Measurements from ENCODE around the gene UST. TPM values are rescaled to one million over a fixed set of nuclear protein-coding genes. Genes with fewer than 3 reads are reported as not detected.

The UST gene
- total RNA-seq, 1 experiment from 2014 or later, result 32.1 TPM

DNA sequence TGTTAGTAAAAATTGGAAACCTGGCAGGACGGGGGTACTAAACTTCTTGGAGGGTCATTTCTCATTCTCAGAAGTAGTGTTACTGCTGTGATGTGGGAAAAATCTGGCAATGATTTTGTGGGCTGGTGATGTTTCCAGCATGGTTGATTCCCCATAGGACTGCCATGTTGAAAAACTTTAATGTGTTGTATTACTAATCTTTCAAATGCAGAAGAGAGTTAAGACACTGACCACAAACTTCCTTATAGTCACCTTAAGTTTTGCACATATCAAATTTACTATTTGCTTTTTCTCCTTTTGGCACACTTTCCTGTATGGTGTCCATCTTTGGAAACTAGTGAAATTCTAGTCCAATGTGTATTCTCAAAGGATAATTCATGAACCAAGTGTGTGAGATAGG lies 334.5 kb downstream of the UST start:
- no peak for DNase-seq (ENCODE audit: low spot score)
- Mint-ChIP-seq H3K4me1 (peaks cover 22% of the 10 kb centered on the region), H3K9me3 (no peaks in the 10 kb centered on the region), H3K27me3 (ENCODE audit: low read depth) (no peaks in the 10 kb centered on the region), H3K36me3 (peaks cover 17% of the 10 kb centered on the region), H3K27ac (no peak overlapping the region), H3K4me3 (no peak overlapping the region)
- TF ChIP-seq USF2 (CRISPR knock-in tag; IDR thresholded peaks at IDR 0.05), result no peak
- TF ChIP-seq, protein P1, sequence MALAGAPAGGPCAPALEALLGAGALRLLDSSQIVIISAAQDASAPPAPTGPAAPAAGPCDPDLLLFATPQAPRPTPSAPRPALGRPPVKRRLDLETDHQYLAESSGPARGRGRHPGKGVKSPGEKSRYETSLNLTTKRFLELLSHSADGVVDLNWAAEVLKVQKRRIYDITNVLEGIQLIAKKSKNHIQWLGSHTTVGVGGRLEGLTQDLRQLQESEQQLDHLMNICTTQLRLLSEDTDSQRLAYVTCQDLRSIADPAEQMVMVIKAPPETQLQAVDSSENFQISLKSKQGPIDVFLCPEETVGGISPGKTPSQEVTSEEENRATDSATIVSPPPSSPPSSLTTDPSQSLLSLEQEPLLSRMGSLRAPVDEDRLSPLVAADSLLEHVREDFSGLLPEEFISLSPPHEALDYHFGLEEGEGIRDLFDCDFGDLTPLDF (CRISPR knock-in tag; IDR thresholded peaks at IDR 0.05), result no peak
- no peak for TF ChIP-seq FOXJ3 (CRISPR knock-in tag; IDR thresholded peaks at IDR 0.05; ENCODE audit: borderline replicate concordance)
- no peak for TF ChIP-seq E2F4 (CRISPR knock-in tag; IDR thresholded peaks at IDR 0.05; ENCODE audit: borderline replicate concordance, low read depth)
- TF ChIP-seq, protein P2, sequence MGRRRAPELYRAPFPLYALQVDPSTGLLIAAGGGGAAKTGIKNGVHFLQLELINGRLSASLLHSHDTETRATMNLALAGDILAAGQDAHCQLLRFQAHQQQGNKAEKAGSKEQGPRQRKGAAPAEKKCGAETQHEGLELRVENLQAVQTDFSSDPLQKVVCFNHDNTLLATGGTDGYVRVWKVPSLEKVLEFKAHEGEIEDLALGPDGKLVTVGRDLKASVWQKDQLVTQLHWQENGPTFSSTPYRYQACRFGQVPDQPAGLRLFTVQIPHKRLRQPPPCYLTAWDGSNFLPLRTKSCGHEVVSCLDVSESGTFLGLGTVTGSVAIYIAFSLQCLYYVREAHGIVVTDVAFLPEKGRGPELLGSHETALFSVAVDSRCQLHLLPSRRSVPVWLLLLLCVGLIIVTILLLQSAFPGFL (CRISPR knock-in tag; IDR thresholded peaks at IDR 0.05; ENCODE audit: borderline replicate concordance), result no peak
- TF ChIP-seq ESRRA (CRISPR knock-in tag; IDR thresholded peaks at IDR 0.05; ENCODE audit: borderline replicate concordance), result no peak
- no peak for TF ChIP-seq SMAD3 (CRISPR knock-in tag; IDR thresholded peaks at IDR 0.05; ENCODE audit: borderline replicate concordance)
- no peak for TF ChIP-seq RELA (CRISPR knock-in tag; IDR thresholded peaks at IDR 0.05; ENCODE audit: borderline replicate concordance)
- TF ChIP-seq SOX15 (CRISPR knock-in tag; IDR thresholded peaks at IDR 0.05), result no peak
- no peak for TF ChIP-seq MAX (CRISPR knock-in tag; IDR thresholded peaks at IDR 0.05)
- TF ChIP-seq JUN (CRISPR knock-in tag; IDR thresholded peaks at IDR 0.05), result no peak
- no peak for TF ChIP-seq KAT7 (CRISPR knock-in tag; IDR thresholded peaks at IDR 0.05; ENCODE audit: borderline replicate concordance)
- TF ChIP-seq ZNF512 (CRISPR knock-in tag; IDR thresholded peaks at IDR 0.05; ENCODE audit: borderline replicate concordance), result no peak
- TF ChIP-seq NFATC4 (CRISPR knock-in tag; IDR thresholded peaks at IDR 0.05), result no peak
- TF ChIP-seq TP53 (CRISPR knock-in tag; IDR thresholded peaks at IDR 0.05), result no peak
- TF ChIP-seq, protein P3, sequence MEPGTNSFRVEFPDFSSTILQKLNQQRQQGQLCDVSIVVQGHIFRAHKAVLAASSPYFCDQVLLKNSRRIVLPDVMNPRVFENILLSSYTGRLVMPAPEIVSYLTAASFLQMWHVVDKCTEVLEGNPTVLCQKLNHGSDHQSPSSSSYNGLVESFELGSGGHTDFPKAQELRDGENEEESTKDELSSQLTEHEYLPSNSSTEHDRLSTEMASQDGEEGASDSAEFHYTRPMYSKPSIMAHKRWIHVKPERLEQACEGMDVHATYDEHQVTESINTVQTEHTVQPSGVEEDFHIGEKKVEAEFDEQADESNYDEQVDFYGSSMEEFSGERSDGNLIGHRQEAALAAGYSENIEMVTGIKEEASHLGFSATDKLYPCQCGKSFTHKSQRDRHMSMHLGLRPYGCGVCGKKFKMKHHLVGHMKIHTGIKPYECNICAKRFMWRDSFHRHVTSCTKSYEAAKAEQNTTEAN (CRISPR knock-in tag; IDR thresholded peaks at IDR 0.05), result no peak
- no peak for TF ChIP-seq E2F5 (CRISPR knock-in tag; IDR thresholded peaks at IDR 0.05)
- no peak for TF ChIP-seq ZNF232 (CRISPR knock-in tag; IDR thresholded peaks at IDR 0.05)
- TF ChIP-seq, protein P4, sequence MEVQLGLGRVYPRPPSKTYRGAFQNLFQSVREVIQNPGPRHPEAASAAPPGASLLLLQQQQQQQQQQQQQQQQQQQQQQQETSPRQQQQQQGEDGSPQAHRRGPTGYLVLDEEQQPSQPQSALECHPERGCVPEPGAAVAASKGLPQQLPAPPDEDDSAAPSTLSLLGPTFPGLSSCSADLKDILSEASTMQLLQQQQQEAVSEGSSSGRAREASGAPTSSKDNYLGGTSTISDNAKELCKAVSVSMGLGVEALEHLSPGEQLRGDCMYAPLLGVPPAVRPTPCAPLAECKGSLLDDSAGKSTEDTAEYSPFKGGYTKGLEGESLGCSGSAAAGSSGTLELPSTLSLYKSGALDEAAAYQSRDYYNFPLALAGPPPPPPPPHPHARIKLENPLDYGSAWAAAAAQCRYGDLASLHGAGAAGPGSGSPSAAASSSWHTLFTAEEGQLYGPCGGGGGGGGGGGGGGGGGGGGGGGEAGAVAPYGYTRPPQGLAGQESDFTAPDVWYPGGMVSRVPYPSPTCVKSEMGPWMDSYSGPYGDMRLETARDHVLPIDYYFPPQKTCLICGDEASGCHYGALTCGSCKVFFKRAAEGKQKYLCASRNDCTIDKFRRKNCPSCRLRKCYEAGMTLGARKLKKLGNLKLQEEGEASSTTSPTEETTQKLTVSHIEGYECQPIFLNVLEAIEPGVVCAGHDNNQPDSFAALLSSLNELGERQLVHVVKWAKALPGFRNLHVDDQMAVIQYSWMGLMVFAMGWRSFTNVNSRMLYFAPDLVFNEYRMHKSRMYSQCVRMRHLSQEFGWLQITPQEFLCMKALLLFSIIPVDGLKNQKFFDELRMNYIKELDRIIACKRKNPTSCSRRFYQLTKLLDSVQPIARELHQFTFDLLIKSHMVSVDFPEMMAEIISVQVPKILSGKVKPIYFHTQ (CRISPR knock-in tag; IDR thresholded peaks at IDR 0.05), result no peak
- no peak for TF ChIP-seq NFYB (CRISPR knock-in tag; conservative IDR thresholded peaks at IDR 0.05; ENCODE audit: low read depth)
- ChIA-PET POLR2A (no interaction called here), CTCF (interaction anchor here (1.6 kb wide), 2 partner anchors 351 to 522 kb away, joined by 7 to 11 read pairs; no protein-coding TSS in a partner anchor)
- ATAC-seq, result no peak

Measured in WTC11 (cell line).